H9 (cell line): ENCODE results near the gene KCTD16. TPM values are rescaled to one million over a fixed set of nuclear protein-coding genes. Genes with fewer than 3 reads are reported as not detected.

ENCODE experiments used
- DNase-seq: peaks from one replicate; pipeline ENCODE4 v3.0.0-alpha.2; 2017
- H2AFZ ChIP-seq: one replicate; pipeline ENCODE4 v1.6.1; 2013; ENCODE audit warnings: mild to moderate bottlenecking, low read length, control low read depth, moderate library complexity
- H2AK5ac ChIP-seq: 2 replicates; pipeline ENCODE4 v1.6.1; 2013; ENCODE audit warnings: low read length, control low read depth, mixed read lengths; ENCODE audit not compliant: insufficient read length
- H2BK120ac ChIP-seq: one replicate; pipeline ENCODE4 v1.6.1; 2013; ENCODE audit warnings: low read depth, mild to moderate bottlenecking, low read length, control low read depth, inconsistent platforms; ENCODE audit not compliant: poor library complexity, severe bottlenecking
- H2BK12ac ChIP-seq: 2 replicates; pipeline ENCODE4 v1.6.1; 2013; ENCODE audit warnings: low read length, control low read depth, mixed read lengths, low read depth; ENCODE audit not compliant: insufficient read length
- H2BK15ac ChIP-seq: 2 replicates; pipeline ENCODE4 v1.6.1; 2013; ENCODE audit warnings: low read depth, low read length, control low read depth
- H2BK20ac ChIP-seq: one replicate; pipeline ENCODE4 v1.6.1; 2013; ENCODE audit warnings: low read depth, mild to moderate bottlenecking, low read length, control low read depth, inconsistent platforms; ENCODE audit not compliant: poor library complexity, severe bottlenecking
- H2BK5ac ChIP-seq: 2 replicates; pipeline ENCODE4 v1.6.1; 2013; ENCODE audit warnings: low read length, control low read depth, mixed read lengths; ENCODE audit not compliant: insufficient read length
- H3K14ac ChIP-seq: 2 replicates; pipeline ENCODE4 v1.6.1; 2013; ENCODE audit warnings: low read length, control low read depth; ENCODE audit not compliant: insufficient read depth
- H3K18ac ChIP-seq: 2 replicates; pipeline ENCODE4 v1.6.1; 2013; ENCODE audit warnings: low read depth, mild to moderate bottlenecking, mixed read lengths, low read length, control low read depth; ENCODE audit not compliant: insufficient read length
- H3K23ac ChIP-seq: 2 replicates; pipeline ENCODE4 v1.6.1; 2013; ENCODE audit warnings: low read length, control low read depth, mixed read lengths, low read depth; ENCODE audit not compliant: insufficient read length
- H3K23me2 ChIP-seq: 2 replicates; pipeline ENCODE4 v1.6.1; 2013; ENCODE audit warnings: low read depth, mild to moderate bottlenecking, mixed read lengths, low read length, control low read depth; ENCODE audit not compliant: insufficient read length, poor library complexity, severe bottlenecking
- H3K27ac ChIP-seq: 2 replicates; pipeline ENCODE4 v1.5.1; 2013; ENCODE audit warnings: low read length, control low read depth, mixed read lengths, low read depth; ENCODE audit not compliant: insufficient read length
- H3K27me3 ChIP-seq: 2 replicates; pipeline ENCODE4 v1.6.1; 2013; ENCODE audit warnings: low read length, control low read depth, inconsistent platforms; ENCODE audit not compliant: insufficient read depth
- H3K4ac ChIP-seq: 2 replicates; pipeline ENCODE4 v1.6.1; 2013; ENCODE audit warnings: low read depth, mild to moderate bottlenecking, control low read depth, inconsistent platforms, low read length, moderate library complexity
- H3K4me1 ChIP-seq: 2 replicates; pipeline ENCODE4 v1.6.1; 2013; ENCODE audit warnings: low read length, control low read depth, inconsistent platforms; ENCODE audit not compliant: insufficient read depth
- H3K4me2 ChIP-seq: 2 replicates; pipeline ENCODE4 v1.6.1; 2013; ENCODE audit warnings: low read length, control low read depth, mixed read lengths; ENCODE audit not compliant: insufficient read length, insufficient read depth
- H3K56ac ChIP-seq: 2 replicates; pipeline ENCODE4 v1.6.1; 2013; ENCODE audit warnings: low read depth, mild to moderate bottlenecking, mixed read lengths, low read length, control low read depth; ENCODE audit not compliant: insufficient read length
- H3K79me1 ChIP-seq: 2 replicates; pipeline ENCODE4 v1.6.1; 2013; ENCODE audit warnings: low read depth, mild to moderate bottlenecking, moderate library complexity, low read length, control low read depth, inconsistent platforms; ENCODE audit not compliant: insufficient read depth, poor library complexity, severe bottlenecking
- H3K79me2 ChIP-seq: 2 replicates; pipeline ENCODE4 v1.6.1; 2013; ENCODE audit warnings: low read length, control low read depth, inconsistent platforms; ENCODE audit not compliant: insufficient read depth
- H3K9ac ChIP-seq: 2 replicates; pipeline ENCODE4 v1.6.1; 2013; ENCODE audit warnings: low read length, control low read depth, mixed read lengths; ENCODE audit not compliant: insufficient read length; ENCODE audit errors: extremely low read depth
- H3K9me3 ChIP-seq: one replicate; pipeline ENCODE4 v1.6.1; 2013; ENCODE audit warnings: low read depth, low read length, inconsistent platforms; ENCODE audit not compliant: control insufficient read depth
- H3T11ph ChIP-seq: one replicate; pipeline ENCODE4 v1.6.1; 2013; ENCODE audit warnings: mild to moderate bottlenecking, low read length, control low read depth, inconsistent platforms
- H4K20me1 ChIP-seq: one replicate; pipeline ENCODE4 v1.6.1; 2013; ENCODE audit not compliant: control insufficient read depth, insufficient read length, insufficient read depth
- H4K5ac ChIP-seq: 2 replicates; pipeline ENCODE4 v1.6.1; 2013; ENCODE audit warnings: low read depth, mild to moderate bottlenecking, mixed read lengths, low read length, control low read depth; ENCODE audit not compliant: insufficient read length
- H4K8ac ChIP-seq: replicated peaks from 2 replicates; pipeline ENCODE4 v1.6.1; 2013; ENCODE audit warnings: low read length, control low read depth, mixed read lengths, low read depth; ENCODE audit not compliant: insufficient read length
- H4K91ac ChIP-seq: 2 replicates; pipeline ENCODE4 v1.6.1; 2013; ENCODE audit warnings: low read depth, mild to moderate bottlenecking, moderate library complexity, mixed read lengths, low read length, control low read depth; ENCODE audit not compliant: insufficient read length
- H3K27ac Mint-ChIP-seq, 3 experiments: 2 replicates in 2 of 3; 3 replicates in 1 of 3; pipeline ENCODE4 v1.8.0; 2020 to 2021; ENCODE audit warnings: mixed read lengths in 3 of 3, mild to moderate bottlenecking in 1 of 3, moderate library complexity in 1 of 3
- H3K27me3 Mint-ChIP-seq: 2 replicates; pipeline ENCODE4 v1.8.0; 2021; ENCODE audit warnings: low read depth, mild to moderate bottlenecking, moderate library complexity, mixed read lengths
- H3K36me3 Mint-ChIP-seq, 3 experiments: 2 replicates in 2 of 3; 3 replicates in 1 of 3; pipeline ENCODE4 v1.8.0; 2020 to 2021; ENCODE audit warnings: low read depth in 3 of 3, mixed read lengths in 3 of 3; ENCODE audit not compliant: insufficient read depth in 1 of 3
- H3K4me1 Mint-ChIP-seq, 2 experiments: 2 replicates each; pipeline ENCODE4 v1.8.0; 2020; ENCODE audit warnings: mixed read lengths in 2 of 2
- H3K4me3 Mint-ChIP-seq, 2 experiments: 2 replicates in 1 of 2; 3 replicates in 1 of 2; pipeline ENCODE4 v1.8.0; 2020 to 2021; ENCODE audit warnings: mild to moderate bottlenecking in 2 of 2, mixed read lengths in 2 of 2, moderate library complexity in 1 of 2
- H3K9me3 Mint-ChIP-seq, 2 experiments: 2 replicates in 1 of 2; 3 replicates in 1 of 2; pipeline ENCODE4 v1.8.0; 2020; ENCODE audit warnings: mild to moderate bottlenecking in 2 of 2, mixed read lengths in 2 of 2, moderate library complexity in 1 of 2
- CTCF ChIP-seq: fragments of 200-600 bp; sonication (generic); conservative IDR thresholded peaks from 3 replicates; pipeline ENCODE4 v1.8.0; 2021; ENCODE audit warnings: antibody characterized with exemption, mild to moderate bottlenecking
- WGBS: extraction: QIAGEN DNeasy Blood & Tissue Kit; methylation state at CpG from one replicate; pipeline ENCODE4 v1.1.7; 2013; ENCODE audit warnings: missing lambda C conversion rate, low lambda C conversion rate, mixed read lengths; ENCODE audit not compliant: insufficient read length; ENCODE audit errors: extremely low coverage; 5-methylcytosine and 5-hydroxymethylcytosine counted together
- total RNA-seq: library from RNA; stranded (reverse); gene quantifications from 2 replicates; pipeline ENCODE4 v1.2.1, GENCODE V29; 2021

The KCTD16 gene
- total RNA-seq, 1 experiment from 2014 or later, result 0.09 TPM

GRCh38 chr5:144367991-144368390 lies 197.3 kb downstream of the KCTD16 start:
- Histone ChIP-seq H4K91ac (no peak overlapping the region), H3K23me2 (no peaks in the 10 kb centered on the region), H2AK5ac (no peak overlapping the region), H2AFZ (no peak overlapping the region), H3K56ac (no peak overlapping the region), H3K27ac (no peak overlapping the region), H3K4me1 (no peaks in the 10 kb centered on the region), H2BK120ac (no peak overlapping the region), H3T11ph (no peak overlapping the region), H4K20me1 (no peaks in the 10 kb centered on the region), H3K9me3 (no peaks in the 10 kb centered on the region), H2BK15ac (no peak overlapping the region), H2BK5ac (no peak overlapping the region), H3K23ac (no peak overlapping the region), H4K5ac (no peak overlapping the region), H3K4me2 (no peak overlapping the region), H3K18ac (no peak overlapping the region), H3K4ac (no peak overlapping the region), H3K27me3 (no peaks in the 10 kb centered on the region), H3K14ac (no peak overlapping the region), H2BK12ac (no peak overlapping the region), H3K9ac (no peak overlapping the region), H2BK20ac (no peak overlapping the region), H3K79me2 (no peaks in the 10 kb centered on the region), H3K79me1 (no peaks in the 10 kb centered on the region), H4K8ac (no peak overlapping the region)
- Mint-ChIP-seq H3K27ac (no peak overlapping the region), H3K36me3 (no peaks in the 10 kb centered on the region), H3K4me3 (no peak overlapping the region), H3K27me3 (peaks cover 40% of the 10 kb centered on the region), H3K4me1 (peaks cover 0 to 9% of the 10 kb centered on the region in 2 experiments; a peak in 2 of 4 replicates), H3K9me3 (no peaks in the 10 kb centered on the region)
- no CpG with 5 or more reads among the region's 3 CpGs for WGBS
- TF ChIP-seq CTCF, result no peak
- no peak for DNase-seq
